Mesenteric fat pad (tissue), 1 donor: ENCODE measurements around the gene TAAR1. TPM values are rescaled to one million over a fixed set of nuclear protein-coding genes. Genes with fewer than 3 reads are reported as not detected.

Experiments
- DNase-seq: peaks from one replicate; pipeline ENCODE4 v3.0.0-alpha.2; 2020; ENCODE audit warnings: low spot score
- total RNA-seq: library from RNA; stranded (reverse); fragmentation: NEBNext Ultra II Directional; extraction: Animal tissue kit (Norgen Biotek cat#: 25700); gene quantifications from one replicate; pipeline ENCODE4 v1.2.1, GENCODE V29; 2021
- donor health status: DM: yes; HTN: yes; CAD: no.

Gene TAAR1
- total RNA-seq, 1 donor from 2014 or later = not detected

DNA sequence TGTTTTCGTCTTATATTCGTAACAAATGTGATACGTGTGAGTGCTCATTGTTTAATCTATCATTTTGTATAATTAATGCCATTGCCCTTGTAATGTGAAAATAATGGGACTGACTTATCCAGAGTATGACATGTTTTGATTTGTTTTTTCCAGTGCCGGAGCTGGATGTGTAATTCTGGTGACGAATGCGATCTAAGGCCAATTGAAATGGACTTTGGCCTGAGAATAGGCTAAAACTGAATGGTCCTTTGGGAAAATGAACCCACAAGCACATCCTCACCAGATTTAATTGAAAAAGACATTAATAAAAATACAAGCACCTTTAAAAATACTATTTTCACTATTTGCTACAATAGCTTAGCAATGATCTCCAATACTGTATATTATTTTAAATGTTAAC lies 62.8 kb downstream of the TAAR1 start:
- DNase-seq = no peak

Other genes starting within 250 kb of the TAAR1 start
- gene STX7, start 146.1 kb downstream of the TAAR1 start, total RNA-seq = 96.3 TPM
- gene TAAR9, start 120.9 kb downstream of the TAAR1 start, total RNA-seq = not detected
- gene TAAR8, start 106.5 kb downstream of the TAAR1 start, total RNA-seq = not detected
- gene TAAR6, start 88.9 kb downstream of the TAAR1 start, total RNA-seq = not detected
- gene TAAR5, start 69.4 kb downstream of the TAAR1 start, total RNA-seq = not detected
- not detected for gene TAAR2, start 34.9 kb downstream of the TAAR1 start, total RNA-seq
- 9.7 TPM for gene VNN1, start 54.9 kb upstream of the TAAR1 start, total RNA-seq
- gene VNN2, start 98.7 kb upstream of the TAAR1 start, total RNA-seq = 32.6 TPM
- 17.8 TPM for gene SLC18B1, start 139.5 kb upstream of the TAAR1 start, total RNA-seq
- 935 TPM for gene RPS12, start 155.4 kb upstream of the TAAR1 start, total RNA-seq